HFF-Myc (cell line): ENCODE results near the gene MAP3K5.
"Not testable (repeated sequence)": the region's sequence is repeated elsewhere in the genome, so short reads cannot be mapped to it uniquely, and the experiment has no call there.

ENCODE experiments used
- DNase-seq: peaks from one replicate; pipeline ENCODE4 v3.0.0-alpha.2; 2011; ENCODE audit warnings: low read depth; ENCODE audit errors: extremely low read depth
- H3K4me3 ChIP-seq: replicated peaks from 2 replicates; pipeline ENCODE4 v1.5.1; 2011; ENCODE audit warnings: low read depth, mild to moderate bottlenecking, control low read depth, low read length
- CTCF ChIP-seq: IDR thresholded peaks from 2 replicates; pipeline ENCODE4 v1.5.1; 2012; ENCODE audit warnings: mild to moderate bottlenecking, low read depth, low read length, control low read depth; ENCODE audit errors: missing control alignments

Gene MAP3K5

GRCh38 chr6:136791296-136792094 lies 782 bp downstream of the MAP3K5 start:
- TF ChIP-seq CTCF: no peak
- H3K4me3 ChIP-seq: peak overlapping the region; percentile 81
- no peak for DNase-seq

GRCh38 chr6:136790411-136791295 lies 1.6 kb downstream of the MAP3K5 start:
- TF ChIP-seq CTCF: no peak
- peak overlapping the region; percentile 81 for H3K4me3 ChIP-seq
- DNase-seq: no peak

GRCh38 chr6:136789440-136789839 lies 2.8 kb downstream of the MAP3K5 start:
- H3K4me3 ChIP-seq, DNase-seq: not testable (repeated sequence)

GRCh38 chr6:136788069-136788902 lies 4.0 kb downstream of the MAP3K5 start:
- DNase-seq: no peak
- TF ChIP-seq CTCF: no peak
- no peak overlapping the region for H3K4me3 ChIP-seq

GRCh38 chr6:136787726-136788068 lies 4.6 kb downstream of the MAP3K5 start:
- no peak for DNase-seq
- TF ChIP-seq CTCF: no peak
- no peak overlapping the region for H3K4me3 ChIP-seq

- TF ChIP-seq CTCF: no peak
- H3K4me3 ChIP-seq: no peak overlapping the region
- no peak for DNase-seq
Measured at GRCh38 chr6:136786658-136787057, 5.6 kb downstream of the MAP3K5 start.
